AG09309 (cell line): Measurements from ENCODE around the gene SLC22A23.

Experiments used
- DNase-seq: peaks from one replicate; pipeline ENCODE4 v3.0.0-alpha.2; 2010; ENCODE audit warnings: low read depth
- H3K4me3 ChIP-seq: 2 replicates; pipeline ENCODE4 v1.5.1; 2011; ENCODE audit warnings: mild to moderate bottlenecking, low read depth, low read length, moderate library complexity; ENCODE audit not compliant: control insufficient read depth
- TF ChIP-seq, protein P1 (sequence below): IDR thresholded peaks from 2 replicates; pipeline ENCODE4 v1.5.1; 2011; ENCODE audit warnings: mild to moderate bottlenecking, low read depth, low read length, inconsistent platforms; ENCODE audit not compliant: insufficient read depth, control insufficient read depth; ENCODE audit errors: missing control alignments

SLC22A23 gene

DNA sequence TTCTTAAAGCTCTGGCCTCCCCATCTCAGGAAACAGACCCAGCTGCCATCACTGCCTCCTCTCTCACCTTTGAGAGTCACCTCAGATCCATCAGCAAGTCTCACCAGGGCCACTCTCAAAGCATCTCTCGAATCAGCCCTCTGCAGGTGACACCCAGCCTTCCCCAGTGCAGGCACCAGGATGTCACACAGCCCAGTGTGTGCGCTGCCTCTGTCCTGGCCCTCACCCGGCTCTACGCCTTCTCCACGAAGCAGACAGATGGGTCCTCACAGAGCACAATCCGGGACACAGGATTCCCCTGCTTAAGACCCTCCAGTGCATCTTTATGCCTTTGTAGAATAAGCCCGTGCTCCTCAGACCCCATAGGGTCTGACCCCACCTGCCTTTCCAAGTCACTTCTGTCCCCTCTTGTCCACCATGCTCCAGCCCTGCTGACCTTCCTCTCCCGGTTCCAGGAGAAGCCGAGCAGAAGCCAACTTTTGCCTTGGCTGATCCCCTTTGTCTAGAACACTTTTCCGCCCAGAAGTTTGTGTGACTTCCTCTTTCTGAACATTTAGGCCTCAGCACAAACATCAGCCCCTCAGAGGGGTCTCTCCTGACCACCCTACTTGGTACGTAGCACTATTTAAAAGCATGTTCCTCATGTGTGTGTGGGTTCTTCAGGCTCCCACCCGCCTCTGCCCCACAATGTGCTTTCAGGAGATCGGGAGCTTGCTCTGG, 137.9 kb downstream of the SLC22A23 start:
- DNase-seq, result no peak
- no peak overlapping the region for H3K4me3 ChIP-seq
- TF ChIP-seq, protein P1, sequence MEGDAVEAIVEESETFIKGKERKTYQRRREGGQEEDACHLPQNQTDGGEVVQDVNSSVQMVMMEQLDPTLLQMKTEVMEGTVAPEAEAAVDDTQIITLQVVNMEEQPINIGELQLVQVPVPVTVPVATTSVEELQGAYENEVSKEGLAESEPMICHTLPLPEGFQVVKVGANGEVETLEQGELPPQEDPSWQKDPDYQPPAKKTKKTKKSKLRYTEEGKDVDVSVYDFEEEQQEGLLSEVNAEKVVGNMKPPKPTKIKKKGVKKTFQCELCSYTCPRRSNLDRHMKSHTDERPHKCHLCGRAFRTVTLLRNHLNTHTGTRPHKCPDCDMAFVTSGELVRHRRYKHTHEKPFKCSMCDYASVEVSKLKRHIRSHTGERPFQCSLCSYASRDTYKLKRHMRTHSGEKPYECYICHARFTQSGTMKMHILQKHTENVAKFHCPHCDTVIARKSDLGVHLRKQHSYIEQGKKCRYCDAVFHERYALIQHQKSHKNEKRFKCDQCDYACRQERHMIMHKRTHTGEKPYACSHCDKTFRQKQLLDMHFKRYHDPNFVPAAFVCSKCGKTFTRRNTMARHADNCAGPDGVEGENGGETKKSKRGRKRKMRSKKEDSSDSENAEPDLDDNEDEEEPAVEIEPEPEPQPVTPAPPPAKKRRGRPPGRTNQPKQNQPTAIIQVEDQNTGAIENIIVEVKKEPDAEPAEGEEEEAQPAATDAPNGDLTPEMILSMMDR, result no peak

DNA sequence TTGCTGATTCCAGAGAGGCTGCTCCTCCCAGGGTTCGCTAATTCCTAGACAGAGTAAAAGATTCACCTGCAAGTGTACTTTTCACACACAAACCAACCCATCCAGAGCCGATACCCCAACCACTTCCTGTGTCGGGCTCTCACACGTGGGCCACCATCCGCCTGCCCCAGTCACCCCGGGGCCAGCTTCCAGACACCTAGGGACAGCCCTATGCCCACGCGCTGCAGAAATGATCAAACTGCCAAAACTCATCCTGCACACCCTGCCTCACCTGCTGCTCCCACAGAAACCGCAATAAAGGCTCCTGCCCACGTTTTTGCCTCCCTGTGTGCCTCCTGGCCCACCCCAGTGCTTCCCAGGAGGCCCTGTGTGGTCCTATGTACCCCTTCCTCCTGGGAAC, 138.6 kb downstream of the SLC22A23 start:
- no peak for DNase-seq
- no peak overlapping the region for H3K4me3 ChIP-seq
- TF ChIP-seq, protein P1, result no peak

DNA sequence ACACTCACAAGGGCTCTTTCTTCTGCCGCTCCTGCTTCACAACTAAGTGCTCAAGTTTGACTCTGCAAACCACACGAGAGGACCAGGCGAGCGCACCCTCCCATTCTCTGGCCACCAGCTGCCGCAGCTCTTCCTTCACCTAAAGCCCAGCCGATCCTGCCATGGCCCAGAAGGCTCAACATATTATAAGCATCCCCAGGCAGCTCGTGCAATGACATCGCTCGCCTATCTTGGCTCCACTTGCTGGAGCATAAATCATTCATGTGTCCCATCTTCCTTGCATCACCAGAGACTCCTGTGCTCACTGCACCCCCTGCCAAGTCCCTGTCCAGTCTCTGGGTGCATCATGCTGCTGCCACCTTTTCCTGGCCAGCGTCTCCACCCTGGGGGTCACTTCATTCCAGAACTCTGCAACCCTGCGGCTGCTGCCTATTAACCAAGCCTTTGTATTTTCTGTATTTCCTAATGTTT, 139.1 kb downstream of the SLC22A23 start:
- TF ChIP-seq, protein P1, result no peak
- DNase-seq, result no peak
- no peak overlapping the region for H3K4me3 ChIP-seq

DNA sequence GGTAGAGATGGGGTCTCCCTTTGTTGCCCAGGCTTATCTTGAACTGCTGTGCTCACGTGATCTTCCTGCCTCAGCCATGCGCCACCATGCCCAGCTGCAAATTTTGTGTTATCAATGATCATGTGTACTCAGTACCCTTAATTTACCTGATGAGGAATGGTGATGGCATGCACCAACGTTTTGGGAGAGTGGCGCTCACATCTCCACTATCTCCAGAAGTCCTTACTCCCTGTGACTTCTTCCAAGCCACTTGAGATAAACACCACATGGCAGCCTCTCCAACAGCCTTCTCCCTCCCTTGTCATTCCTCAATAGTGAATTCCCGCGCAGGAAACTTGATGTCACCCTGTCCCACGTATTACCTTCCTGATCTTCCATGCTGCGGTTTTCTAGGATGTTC, 140.0 kb downstream of the SLC22A23 start:
- TF ChIP-seq, protein P1, result no peak

DNA sequence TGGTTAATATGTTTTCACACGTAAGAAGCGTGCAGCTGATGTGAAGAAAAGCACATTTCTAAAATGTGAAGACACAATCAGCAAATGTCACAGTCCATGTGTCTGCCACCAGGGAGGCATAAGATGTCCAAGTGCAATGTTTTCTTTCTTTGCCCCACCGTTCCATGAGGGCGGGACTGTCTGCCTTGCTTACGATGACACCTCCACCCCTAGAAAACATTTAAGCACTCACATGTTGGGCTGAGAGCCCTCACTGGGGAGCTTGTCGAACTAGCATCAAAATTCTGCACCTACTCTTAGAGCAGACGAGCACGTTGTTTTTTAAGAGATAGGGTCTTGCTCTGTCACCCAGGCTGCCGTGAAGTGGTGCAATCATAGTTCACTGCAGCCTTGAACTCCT, 140.5 kb downstream of the SLC22A23 start:
- TF ChIP-seq, protein P1, result no peak
- H3K4me3 ChIP-seq, result no peak overlapping the region
- no peak for DNase-seq

More for the DNA sequence above, 140.0 kb downstream of the SLC22A23 start:
- H3K4me3 ChIP-seq, result no peak overlapping the region
- DNase-seq, result no peak

DNA sequence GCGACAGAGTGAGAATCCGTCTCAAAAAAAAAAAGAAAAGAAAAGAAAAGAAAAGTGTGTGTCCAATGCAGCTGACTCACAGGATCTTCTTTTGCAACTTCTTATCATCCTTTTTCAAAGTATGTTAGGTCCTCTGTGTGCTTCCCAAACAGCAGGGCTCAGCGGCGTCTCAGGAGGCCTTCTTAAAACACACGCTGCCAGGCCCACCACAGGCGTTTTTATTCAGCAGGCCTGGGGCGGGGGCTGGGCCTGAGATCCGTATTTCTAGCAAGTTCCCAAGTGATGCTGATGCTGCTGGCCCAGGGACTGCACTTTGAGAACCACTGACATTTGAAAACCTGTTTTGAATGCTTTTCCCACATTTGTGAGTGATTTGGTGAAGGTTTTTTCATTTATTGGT, 141.0 kb downstream of the SLC22A23 start:
- TF ChIP-seq, protein P1, result no peak
- no peak for DNase-seq
- H3K4me3 ChIP-seq, result no peak overlapping the region
